Measurements from ENCODE around the gene FKBP8. TPM values are rescaled to one million over a fixed set of nuclear protein-coding genes. Genes with fewer than 3 reads are reported as not detected.
A peak's percentile ranks its signal among the peaks of the same experiment; 100 is the strongest.

Gene FKBP8
- polyA plus RNA-seq, 3 donors: 78.0 to 159 (median 81.2) TPM

DNA sequence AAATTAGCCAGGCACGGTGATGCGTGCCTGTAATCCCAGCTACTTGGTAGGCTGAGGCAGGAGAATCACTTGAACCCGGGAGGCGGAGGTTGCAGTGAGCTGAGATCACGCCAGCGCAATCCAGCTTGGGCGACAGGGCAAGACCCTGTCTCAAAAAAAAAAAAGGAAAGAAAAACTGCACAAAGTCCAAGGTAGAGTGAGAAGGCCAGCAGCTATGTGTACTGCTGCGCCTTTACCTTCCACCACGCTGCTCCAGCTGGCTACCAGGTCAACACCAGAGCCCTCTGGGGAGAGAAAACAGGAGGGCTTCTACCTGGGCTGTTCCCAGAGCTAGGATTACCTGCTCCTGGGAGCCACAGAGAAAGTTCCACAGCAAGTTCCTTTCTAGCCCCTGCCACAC is 24.7 kb downstream of the FKBP8 start:
- H3K9ac ChIP-seq (ENCODE audit: insufficient read depth, low read length, poor library complexity, severe bottlenecking): peak overlapping the region; percentile 18
- no peak for DNase-seq
- Mint-ChIP-seq H3K4me3 (peak overlapping the region in 1 of 2 donors; percentile 31), H3K9me3 (peaks cover 0 to 3% (median 0%) of the 10 kb centered on the region in 7 donors), H3K27me3 (ENCODE audit: low read depth in 3 of 3) (peaks cover 0 to 3% (median 3%) of the 10 kb centered on the region in 3 donors), H3K4me1 (peaks cover 68% of the 10 kb centered on the region), H3K36me3 (peaks cover 22 to 24% of the 10 kb centered on the region in 2 donors), H3K27ac (peak overlapping the region; percentile 92 to 100 (median 97))
- intact Hi-C loops (cut with micrococcal nuclease): no loop called here
- no peaks in the 10 kb centered on the region for H3K27me3 ChIP-seq (ENCODE audit: control insufficient read depth in 2 of 2, insufficient read depth in 2 of 2, low read length in 2 of 2)
- 98% methylated on average over 5 of the region's 9 CpGs for WGBS (ENCODE audit: insufficient coverage)
- peaks cover 80% of the 10 kb centered on the region for H4K20me1 ChIP-seq (ENCODE audit: insufficient read depth, low read length)
- H3K36me3 ChIP-seq (replicated peaks in 1 of 2; ENCODE audit: control insufficient read depth in 1 of 2, insufficient read depth in 2 of 2, low read length in 2 of 2): peaks cover 0 to 7% of the 10 kb centered on the region in 2 donors
- H3K27ac ChIP-seq (ENCODE audit: low read depth in 1 of 2, low read length in 2 of 2): peak overlapping the region; percentile 87 to 97
- TF ChIP-seq, protein P1, sequence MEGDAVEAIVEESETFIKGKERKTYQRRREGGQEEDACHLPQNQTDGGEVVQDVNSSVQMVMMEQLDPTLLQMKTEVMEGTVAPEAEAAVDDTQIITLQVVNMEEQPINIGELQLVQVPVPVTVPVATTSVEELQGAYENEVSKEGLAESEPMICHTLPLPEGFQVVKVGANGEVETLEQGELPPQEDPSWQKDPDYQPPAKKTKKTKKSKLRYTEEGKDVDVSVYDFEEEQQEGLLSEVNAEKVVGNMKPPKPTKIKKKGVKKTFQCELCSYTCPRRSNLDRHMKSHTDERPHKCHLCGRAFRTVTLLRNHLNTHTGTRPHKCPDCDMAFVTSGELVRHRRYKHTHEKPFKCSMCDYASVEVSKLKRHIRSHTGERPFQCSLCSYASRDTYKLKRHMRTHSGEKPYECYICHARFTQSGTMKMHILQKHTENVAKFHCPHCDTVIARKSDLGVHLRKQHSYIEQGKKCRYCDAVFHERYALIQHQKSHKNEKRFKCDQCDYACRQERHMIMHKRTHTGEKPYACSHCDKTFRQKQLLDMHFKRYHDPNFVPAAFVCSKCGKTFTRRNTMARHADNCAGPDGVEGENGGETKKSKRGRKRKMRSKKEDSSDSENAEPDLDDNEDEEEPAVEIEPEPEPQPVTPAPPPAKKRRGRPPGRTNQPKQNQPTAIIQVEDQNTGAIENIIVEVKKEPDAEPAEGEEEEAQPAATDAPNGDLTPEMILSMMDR (IDR thresholded peaks at IDR 0.05): no peak
- peaks cover 82% of the 10 kb centered on the region for H3K79me2 ChIP-seq (ENCODE audit: insufficient read depth, low read length)
- H3K4me3 ChIP-seq (replicated peaks in 1 of 3; ENCODE audit: low read depth in 2 of 3, low read length in 3 of 3): peak overlapping the region in 1 of 3 experiments; percentile 98
- no peaks in the 10 kb centered on the region for H3K9me3 ChIP-seq (replicated peaks in 1 of 2; ENCODE audit: control insufficient read depth in 1 of 2, insufficient read depth in 1 of 2, low read length in 2 of 2)
- peak overlapping the region; percentile 96 for H3K4me2 ChIP-seq (replicated peaks; ENCODE audit: extremely low read depth, low read length, poor library complexity, severe bottlenecking)
- peaks cover 60 to 68% of the 10 kb centered on the region in 2 donors for H3K4me1 ChIP-seq (ENCODE audit: control insufficient read depth in 1 of 2, insufficient read depth in 2 of 2, low read length in 2 of 2)
- no peak overlapping the region for H2AFZ ChIP-seq (ENCODE audit: insufficient read depth, low read depth, low read length, poor library complexity, severe bottlenecking)

DNA sequence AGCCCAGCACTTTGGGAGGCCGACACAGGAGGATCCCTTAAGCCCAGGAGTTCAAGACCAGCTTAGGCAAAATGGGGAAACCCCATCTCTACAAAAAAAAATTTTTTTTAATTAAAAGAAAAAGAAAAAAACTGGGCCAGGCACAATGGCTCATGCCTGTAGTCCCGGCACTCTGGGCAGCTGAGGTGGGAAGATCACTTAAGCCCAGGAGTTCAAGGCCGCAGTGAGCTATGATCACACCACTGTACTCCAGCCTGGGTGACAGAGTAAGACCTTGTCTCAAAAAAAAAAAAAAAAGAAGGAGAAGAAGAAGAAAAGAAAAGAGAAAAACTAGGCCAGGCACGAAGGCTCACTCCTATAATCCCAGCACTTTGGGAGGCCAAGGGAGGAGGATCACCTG is 25.8 kb downstream of the FKBP8 start:
- Mint-ChIP-seq H3K4me3 (no peak overlapping the region), H3K36me3 (peaks cover 27 to 33% of the 10 kb centered on the region in 2 donors), H3K4me1 (peaks cover 73% of the 10 kb centered on the region), H3K27ac (peak overlapping the region in 6 of 7 donors; percentile 83 to 100 (median 98)), H3K9me3 (peaks cover 0 to 3% (median 0%) of the 10 kb centered on the region in 7 donors), H3K27me3 (ENCODE audit: low read depth in 3 of 3) (peaks cover 0 to 3% (median 3%) of the 10 kb centered on the region in 3 donors)
- peaks cover 0 to 7% of the 10 kb centered on the region in 2 donors for H3K36me3 ChIP-seq (replicated peaks in 1 of 2; ENCODE audit: control insufficient read depth in 1 of 2, insufficient read depth in 2 of 2, low read length in 2 of 2)
- no peak overlapping the region for H3K4me3 ChIP-seq (replicated peaks in 1 of 3; ENCODE audit: low read depth in 2 of 3, low read length in 3 of 3)
- no peak overlapping the region for H3K4me2 ChIP-seq (replicated peaks; ENCODE audit: extremely low read depth, low read length, poor library complexity, severe bottlenecking)
- peaks cover 88% of the 10 kb centered on the region for H4K20me1 ChIP-seq (ENCODE audit: insufficient read depth, low read length)
- 100% methylated on average over 1 of the region's 4 CpGs for WGBS (ENCODE audit: insufficient coverage)
- TF ChIP-seq, protein P1 (IDR thresholded peaks at IDR 0.05): no peak
- peaks cover 56 to 65% of the 10 kb centered on the region in 2 donors for H3K4me1 ChIP-seq (ENCODE audit: control insufficient read depth in 1 of 2, insufficient read depth in 2 of 2, low read length in 2 of 2)
- H3K9ac ChIP-seq (ENCODE audit: insufficient read depth, low read length, poor library complexity, severe bottlenecking): no peak overlapping the region
- no peak for DNase-seq
- H3K27me3 ChIP-seq (ENCODE audit: control insufficient read depth in 2 of 2, insufficient read depth in 2 of 2, low read length in 2 of 2): no peaks in the 10 kb centered on the region
- H3K79me2 ChIP-seq (ENCODE audit: insufficient read depth, low read length): peaks cover 92% of the 10 kb centered on the region
- intact Hi-C loops (cut with micrococcal nuclease): no loop called here
- H3K9me3 ChIP-seq (replicated peaks in 1 of 2; ENCODE audit: control insufficient read depth in 1 of 2, insufficient read depth in 1 of 2, low read length in 2 of 2): no peaks in the 10 kb centered on the region
- H3K27ac ChIP-seq (ENCODE audit: low read depth in 1 of 2, low read length in 2 of 2): peak overlapping the region in 1 of 2 donors; percentile 97
- no peak overlapping the region for H2AFZ ChIP-seq (ENCODE audit: insufficient read depth, low read depth, low read length, poor library complexity, severe bottlenecking)
